SU-DHL-6 (cell line): ENCODE results near the gene BRD4.

Experiments used
- EZH2phosphoT487 ChIP-seq: fragments of 200-600 bp; sonication (generic), shearing (Covaris generic); conservative IDR thresholded peaks from 2 replicates; pipeline ENCODE4 v1.6.1; 2018; ENCODE audit warnings: mild to moderate bottlenecking, antibody characterized with exemption, low read length, moderate library complexity, mixed read lengths
- TF ChIP-seq, protein P1 (sequence below): fragments of 200-600 bp; sonication (generic); IDR thresholded peaks from one replicate; pipeline ENCODE4 v1.5.1; 2017; ENCODE audit warnings: antibody characterized with exemption, mild to moderate bottlenecking, low read length, moderate library complexity; ENCODE audit not compliant: insufficient read depth, poor library complexity, severe bottlenecking

DNA sequence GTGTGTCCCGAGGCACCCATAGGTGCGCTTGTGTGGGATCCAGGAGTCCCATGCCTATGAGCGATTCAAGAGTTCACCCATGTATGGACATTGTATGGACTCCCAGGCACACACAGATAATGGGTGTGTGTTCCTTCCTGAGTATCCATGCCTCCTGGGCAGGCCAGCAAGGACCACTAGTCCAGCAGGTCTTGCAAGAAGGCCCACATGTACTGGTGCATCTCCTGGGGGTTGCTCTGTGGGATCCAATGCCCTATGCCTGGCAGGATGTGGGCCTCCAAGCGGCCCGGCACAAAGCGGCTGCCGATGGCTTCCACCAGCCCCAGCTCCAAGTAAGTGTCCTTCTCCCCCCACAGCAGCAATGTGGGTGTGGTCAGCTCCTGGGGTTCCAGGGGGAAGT, 105.1 kb downstream of the BRD4 start:
- TF ChIP-seq, protein P1, sequence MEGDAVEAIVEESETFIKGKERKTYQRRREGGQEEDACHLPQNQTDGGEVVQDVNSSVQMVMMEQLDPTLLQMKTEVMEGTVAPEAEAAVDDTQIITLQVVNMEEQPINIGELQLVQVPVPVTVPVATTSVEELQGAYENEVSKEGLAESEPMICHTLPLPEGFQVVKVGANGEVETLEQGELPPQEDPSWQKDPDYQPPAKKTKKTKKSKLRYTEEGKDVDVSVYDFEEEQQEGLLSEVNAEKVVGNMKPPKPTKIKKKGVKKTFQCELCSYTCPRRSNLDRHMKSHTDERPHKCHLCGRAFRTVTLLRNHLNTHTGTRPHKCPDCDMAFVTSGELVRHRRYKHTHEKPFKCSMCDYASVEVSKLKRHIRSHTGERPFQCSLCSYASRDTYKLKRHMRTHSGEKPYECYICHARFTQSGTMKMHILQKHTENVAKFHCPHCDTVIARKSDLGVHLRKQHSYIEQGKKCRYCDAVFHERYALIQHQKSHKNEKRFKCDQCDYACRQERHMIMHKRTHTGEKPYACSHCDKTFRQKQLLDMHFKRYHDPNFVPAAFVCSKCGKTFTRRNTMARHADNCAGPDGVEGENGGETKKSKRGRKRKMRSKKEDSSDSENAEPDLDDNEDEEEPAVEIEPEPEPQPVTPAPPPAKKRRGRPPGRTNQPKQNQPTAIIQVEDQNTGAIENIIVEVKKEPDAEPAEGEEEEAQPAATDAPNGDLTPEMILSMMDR, result no peak
- no peak for TF ChIP-seq EZH2phosphoT487
